GM21576 (cell line): ENCODE measurements around the gene VEZT.

Experiments
- ATAC-seq: cut with Tn5 transposase; IDR thresholded peaks from one replicate; pipeline ENCODE4 v1.9.1; 2021; ENCODE audit warnings: mild to moderate bottlenecking, moderate library complexity; ENCODE audit not compliant: unreplicated experiment

Gene VEZT

DNA sequence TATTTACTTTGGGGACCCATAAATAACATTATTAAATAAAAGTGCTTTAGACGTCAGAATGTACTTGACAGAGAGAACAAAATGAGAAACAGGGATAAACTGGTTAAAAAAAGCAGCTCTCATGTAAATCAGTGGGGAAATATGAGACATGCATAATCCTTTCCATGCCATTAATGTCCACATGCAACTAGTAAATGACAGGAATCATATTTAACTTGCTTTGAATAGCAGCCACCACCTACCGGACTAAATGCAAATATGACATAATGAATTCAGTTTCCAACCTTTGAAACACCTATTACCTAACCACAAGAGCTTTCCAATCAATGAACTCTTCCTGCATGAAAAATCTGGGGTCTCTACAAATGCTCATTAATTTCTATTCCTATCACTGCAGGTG is 20.0 kb upstream of the VEZT start:
- ATAC-seq = no peak

DNA sequence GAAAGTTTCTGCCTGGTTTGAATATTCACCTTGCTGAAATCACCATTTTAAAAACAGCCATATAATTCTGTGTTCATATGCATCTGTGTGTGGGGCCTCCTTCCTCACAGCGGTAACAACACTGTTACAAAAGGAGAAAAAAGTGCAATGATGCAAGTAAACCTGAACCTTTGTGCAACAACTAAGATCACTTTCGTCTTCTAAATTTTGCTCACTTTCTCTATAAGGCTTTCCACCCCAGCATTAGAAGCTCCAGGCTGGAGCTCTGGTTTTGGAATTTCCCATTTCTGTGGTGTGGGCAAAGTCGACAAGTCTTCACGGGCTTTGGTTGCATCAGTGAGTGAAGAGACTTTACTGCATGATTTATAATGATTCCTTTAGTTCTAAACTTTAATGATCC is 18.7 kb upstream of the VEZT start:
- ATAC-seq = peak; percentile 56

DNA sequence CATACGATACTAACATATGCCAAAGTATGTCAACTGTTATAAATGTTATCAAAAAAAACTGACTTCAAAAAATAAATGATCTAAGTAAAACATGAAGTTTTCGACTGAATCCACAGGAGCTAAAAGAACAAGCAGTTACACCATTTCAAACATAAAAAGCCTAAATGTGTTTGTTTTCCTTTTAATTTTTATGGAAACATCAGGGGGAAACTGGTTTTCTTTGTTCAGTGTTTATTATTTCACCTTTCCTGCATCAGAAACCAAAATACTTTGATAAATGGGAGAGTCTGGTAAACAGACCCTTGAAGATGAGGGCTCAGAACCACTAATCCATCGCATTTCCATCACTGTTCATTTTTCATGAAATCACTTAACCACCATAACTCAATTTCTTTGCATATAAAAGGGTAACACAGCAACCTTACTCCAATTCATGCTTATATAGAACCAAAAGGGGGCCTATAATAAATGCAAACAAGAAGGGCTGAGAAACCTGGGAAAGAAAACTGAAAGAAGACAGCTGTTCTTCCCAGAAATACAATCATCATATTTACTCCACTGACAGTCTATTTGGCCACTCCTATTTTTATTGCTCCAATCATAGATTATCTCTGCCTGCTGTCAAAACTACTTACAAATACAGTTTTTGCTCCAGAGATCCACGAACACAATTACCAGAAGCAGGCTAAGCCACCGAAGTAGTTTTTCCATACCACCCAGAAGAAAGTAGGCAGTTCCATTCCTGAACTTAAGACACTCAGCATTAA is 17.3 kb upstream of the VEZT start:
- ATAC-seq = no peak

DNA sequence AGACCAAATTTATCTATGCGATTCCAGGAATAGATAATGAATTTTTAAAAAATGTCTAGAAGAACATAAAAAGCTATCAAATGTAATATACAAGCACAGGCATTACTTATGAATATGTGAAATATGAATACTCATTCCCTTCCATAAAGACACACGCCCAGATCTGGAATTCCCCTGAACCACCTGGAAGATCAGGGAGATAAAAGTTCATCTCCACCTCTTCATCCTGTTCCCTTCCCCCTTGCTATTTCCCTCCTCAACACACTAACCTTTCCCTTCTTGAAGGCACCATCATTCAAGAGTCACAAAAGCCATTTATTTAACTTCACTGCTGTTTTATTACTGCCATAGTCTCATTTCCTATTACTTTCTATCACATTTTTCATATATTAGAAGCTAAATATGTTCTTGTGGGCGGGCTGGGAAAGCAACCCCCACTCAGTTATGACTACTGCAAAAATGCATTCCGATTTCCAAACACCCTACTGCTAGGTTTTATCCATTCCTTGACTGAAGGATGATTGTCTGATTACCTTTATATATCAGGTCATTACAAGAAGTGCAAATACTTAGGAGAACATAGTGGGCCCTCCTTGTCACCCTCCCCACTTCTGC is 16.4 kb upstream of the VEZT start:
- ATAC-seq = no peak

DNA sequence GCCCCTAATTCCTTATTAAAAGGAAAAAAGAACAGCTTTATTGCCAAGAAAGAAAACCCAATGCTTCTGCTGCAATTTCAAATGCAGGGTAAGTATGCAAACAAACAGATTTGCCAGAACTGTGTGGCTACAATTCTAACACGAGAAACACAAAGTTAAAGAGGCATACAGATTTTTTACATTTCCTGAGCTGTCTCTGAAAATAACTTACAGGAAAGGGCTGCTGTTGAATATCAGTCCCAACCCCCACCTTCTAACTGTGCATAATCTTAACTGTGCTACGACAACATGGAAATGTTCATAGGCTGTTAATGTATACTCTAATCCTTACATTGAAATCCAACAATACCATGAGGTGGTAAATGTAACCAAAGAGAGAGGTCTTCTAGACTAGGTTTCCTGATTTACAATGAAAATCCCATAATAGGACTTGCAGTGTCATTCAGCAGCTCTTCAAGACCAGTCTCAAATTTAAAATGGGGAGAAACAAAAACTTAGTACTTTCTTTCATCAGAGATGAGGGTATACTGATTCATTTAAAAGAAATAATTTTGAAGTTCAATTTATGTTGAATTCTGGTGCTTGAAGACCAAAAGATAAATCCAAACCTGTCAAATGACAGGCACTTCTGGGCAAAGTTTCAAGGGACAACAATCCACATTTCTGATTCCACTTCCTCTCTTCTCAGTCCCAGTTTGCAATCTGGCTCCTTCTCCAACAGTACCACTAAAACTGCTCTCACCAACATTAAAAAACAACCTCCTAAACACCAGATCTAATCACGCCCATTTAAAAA is 14.7 kb upstream of the VEZT start:
- ATAC-seq = no peak

DNA sequence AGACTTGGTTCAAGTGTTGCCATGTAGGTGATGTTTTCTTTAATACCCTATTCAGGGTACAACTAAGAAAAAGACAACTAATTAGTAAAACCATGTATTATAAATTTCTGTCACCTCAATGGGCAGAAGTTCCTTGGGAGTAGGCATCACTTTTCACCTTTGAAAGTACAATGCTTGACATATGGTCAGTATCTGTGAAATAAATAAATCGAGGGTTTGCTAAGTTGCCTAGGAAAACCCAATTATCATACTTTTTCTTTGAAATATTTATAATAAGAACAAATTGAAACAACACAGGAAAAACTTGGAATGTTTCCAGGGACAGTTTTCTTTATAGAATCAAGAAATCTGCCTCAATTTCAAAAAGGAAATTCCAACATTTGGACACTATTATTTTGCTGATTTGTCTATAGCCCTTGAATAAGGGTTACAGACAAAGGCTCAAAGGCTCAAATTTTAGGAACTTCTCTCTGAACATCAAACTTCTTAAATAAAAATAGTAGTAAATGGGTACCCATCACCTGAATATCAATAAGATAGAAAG is 14.0 kb upstream of the VEZT start:
- no peak for ATAC-seq

DNA sequence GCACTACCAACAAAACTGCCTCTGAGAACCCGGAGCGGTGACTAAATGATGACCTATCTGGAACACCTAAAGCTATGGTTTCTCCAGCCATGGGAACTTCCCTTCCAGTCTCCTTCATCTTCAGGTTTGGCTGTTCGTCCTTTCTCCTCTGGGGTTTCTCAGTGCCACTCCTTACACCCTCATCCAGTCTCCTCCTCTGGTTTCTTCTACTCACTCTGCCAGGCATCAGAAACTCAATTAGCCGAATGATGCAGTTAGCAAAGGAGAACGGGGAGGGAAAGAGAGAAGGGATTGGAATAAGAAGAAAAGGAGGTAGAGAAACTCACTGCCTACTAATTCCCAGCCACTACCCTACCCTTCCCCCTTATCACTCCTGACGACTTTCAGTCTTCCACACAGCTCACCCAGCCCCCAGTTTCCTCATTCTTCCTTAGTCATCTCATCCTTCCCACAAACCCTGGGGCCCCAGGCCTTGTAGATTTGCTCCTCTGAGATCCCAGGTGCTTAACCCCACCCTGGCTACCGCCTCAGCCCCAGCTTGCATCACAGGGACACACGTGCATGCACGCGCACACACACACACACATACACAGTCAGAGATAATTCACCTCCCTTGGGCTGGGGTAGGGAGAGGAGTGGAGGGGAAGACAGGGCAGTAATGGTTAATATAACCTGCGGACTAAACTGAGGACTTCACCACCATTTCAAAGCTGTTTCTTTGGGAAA is 13.3 kb upstream of the VEZT start:
- no peak for ATAC-seq

DNA sequence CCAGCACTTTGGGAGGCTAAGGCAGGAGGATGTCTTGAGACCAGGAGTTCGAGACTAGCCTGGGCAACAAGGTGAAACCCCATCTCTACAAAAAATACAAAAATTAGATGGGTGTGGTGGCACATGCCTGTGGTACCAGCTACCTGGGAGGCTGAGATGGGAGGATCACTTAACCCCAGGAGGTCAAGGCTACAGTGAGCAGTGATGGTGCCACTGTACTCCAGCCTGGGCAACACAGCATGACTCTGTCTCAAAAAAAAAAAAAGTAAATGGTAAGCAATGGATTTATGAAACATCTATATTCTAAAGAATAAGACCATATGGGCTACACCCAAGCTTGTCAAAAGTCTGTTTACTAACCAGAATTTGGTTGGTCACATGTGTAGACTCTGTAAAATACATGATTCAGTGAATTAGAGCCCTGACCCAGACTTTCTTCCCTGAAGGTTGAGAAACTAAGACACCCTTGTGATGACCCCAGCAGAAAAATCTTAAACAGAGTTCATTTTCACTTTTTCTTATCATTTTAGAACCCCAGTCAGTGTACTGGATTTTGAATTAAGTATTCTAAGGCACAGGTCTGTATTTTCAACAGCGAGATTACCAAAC is 12.5 kb upstream of the VEZT start:
- ATAC-seq = no peak

DNA sequence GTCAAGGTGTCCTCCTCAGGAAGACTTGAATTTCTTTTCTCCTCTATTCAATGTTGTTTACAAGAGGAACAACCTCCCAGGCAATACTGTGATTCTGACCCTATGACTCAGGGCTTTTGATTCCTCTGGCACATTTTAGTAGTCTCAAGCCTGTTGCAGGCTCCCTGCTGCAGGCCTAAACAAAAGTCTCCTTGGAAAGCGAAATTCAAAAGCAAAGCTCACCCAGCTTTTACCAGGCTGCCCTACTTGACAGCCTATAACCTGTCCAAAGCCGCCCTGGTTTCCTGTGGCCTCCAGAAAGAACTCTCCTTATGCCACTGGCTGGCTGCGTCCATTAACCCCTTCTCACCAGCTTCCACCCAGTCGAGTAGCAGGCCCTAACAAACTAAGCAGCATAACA is 11.9 kb upstream of the VEZT start:
- ATAC-seq = no peak

DNA sequence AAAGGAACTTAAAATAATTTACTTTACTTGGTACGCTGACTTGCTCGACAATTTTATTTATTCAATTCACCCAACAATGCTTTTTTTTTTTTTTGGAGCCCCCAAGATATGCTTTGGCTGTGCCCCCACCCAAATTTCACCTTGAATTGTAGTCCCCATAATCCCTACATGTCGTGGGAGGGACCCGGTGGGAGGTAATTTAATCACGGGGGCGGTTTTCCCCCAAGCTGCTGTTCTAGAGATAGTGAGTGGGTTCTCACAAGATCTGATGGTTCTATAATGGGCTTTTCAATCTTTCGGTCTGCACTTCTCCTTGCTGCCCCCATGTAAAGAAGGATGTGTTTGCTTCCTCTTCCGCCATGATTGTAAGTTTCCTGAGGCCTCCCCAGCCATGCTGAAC is 10.7 kb upstream of the VEZT start:
- ATAC-seq = no peak

DNA sequence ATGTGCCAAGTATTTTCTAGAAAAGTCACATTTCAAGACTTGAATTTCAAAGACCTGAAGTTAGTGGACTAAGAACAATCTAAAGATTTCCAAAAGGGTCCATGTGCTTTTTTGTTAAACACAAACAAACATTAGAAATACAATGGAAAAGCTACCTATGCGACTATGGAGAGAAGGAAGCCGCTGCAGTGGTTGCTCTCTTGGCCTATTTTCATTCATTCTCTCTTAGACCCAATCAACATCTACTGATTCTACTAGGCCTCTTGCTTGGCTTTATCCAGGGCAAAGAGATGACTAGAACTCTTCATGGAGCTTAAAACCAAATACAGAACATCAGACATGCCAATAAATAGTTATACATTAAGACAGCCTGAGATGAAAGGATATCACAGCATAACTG is 10.2 kb upstream of the VEZT start:
- no peak for ATAC-seq

DNA sequence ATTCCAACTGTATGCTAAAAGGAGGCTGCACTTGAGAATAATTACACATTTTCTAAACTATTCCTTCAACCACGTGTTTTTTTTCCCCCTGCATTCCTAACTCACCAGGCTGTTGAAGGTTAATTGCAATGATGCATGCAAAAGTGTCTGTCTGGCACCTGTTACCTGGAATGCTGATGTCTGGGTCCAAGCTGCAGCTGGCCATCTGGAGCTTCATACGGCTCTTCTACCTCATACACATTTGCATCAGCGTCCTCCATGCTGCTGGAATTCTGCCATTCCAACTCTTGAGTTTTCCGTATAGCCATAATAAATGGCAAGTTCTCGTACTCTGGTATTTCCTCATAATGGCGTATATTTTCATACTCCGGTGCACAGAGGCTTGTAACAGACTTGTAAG is 8.9 kb upstream of the VEZT start:
- ATAC-seq = no peak

DNA sequence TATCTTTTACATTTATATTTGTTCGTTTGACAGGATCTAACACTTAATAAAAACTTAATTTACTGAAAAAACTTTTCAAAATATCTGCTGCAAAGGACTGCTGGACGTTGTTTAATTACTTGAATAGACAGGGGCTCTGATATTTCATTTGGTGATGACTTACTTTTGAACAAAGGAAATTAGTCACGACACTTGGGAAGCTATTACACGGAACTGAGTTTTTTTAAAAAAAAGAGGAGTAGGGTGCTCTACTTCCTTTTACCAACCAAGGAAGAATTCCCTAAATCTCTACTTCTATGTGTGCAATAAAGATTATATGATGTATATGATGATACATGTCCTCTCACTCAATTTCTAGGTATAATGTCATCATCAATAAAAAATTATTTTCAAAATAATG is 5.0 kb upstream of the VEZT start:
- ATAC-seq = no peak

DNA sequence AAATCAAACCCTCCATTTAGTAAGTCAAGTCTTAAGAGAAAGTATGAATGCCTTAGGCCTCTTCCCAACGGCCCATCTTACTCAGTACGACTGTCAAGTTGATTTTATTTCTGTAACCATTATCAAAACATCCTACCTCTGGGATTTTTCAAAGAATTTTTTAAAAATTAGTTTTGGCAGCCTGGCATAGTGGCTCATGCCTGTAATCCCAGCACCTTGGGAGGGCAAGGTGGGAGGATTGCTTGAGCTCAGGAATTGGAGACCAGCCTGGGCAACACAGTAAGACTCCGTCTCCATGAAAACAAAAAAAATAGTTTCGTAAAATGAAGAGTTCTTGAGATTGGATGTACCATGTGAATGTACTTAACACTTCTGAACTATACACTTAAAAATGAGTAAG is 4.5 kb upstream of the VEZT start:
- ATAC-seq = no peak

DNA sequence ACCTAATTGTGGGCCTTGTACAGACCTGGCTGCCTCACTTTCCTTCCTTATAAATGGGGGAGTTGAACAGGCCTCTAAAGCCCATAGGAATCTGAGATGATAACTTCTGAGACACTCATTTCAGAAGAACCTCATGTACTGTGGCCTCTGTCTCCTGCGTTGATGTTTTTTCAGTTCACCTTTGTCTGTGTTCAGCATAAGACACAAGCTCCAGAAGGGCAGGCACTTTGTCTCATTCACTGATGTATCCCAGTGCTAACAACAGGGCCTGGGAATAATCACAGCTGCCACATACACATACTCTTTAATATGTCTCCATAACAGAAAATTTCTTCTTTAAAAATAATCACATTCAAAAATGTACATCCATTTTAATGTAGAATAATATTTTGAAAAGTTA is 3.7 kb upstream of the VEZT start:
- no peak for ATAC-seq

DNA sequence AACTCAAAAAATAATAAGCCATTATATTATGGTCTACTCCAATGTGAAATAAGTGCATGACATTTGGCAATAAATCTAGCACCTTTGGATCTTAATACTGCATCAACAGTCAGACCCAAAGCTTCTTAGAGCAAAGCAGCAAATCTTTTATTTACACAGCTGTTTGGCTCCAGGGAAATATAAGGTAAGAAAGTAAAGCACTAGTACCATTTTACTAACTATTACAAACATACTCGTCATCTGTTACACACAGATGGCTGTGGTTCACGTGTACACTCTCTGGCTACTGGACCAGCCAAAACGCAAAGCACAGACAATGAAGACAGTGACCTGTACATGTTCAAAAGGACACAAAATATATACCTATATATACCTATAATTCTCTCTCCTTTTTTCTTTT is 3.1 kb upstream of the VEZT start:
- ATAC-seq = no peak

DNA sequence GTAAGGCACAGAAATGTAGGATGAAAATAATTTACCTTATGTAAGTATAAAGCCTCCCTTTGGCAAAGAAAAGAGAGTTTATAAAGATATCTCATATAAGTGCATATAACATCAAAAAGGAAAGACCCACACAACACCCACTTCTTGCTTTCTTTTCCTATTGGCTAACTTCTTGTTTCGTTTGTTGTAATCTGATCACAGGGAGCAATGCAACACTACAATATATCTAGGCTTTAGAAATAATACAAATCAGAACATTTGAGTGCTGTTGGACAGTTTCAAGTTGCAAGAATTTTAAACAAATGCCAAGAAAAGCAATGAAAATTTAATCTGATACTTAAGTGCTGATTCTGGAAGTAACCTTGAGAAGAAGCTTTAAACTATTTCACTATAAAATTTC is 1.7 kb upstream of the VEZT start:
- no peak for ATAC-seq

DNA sequence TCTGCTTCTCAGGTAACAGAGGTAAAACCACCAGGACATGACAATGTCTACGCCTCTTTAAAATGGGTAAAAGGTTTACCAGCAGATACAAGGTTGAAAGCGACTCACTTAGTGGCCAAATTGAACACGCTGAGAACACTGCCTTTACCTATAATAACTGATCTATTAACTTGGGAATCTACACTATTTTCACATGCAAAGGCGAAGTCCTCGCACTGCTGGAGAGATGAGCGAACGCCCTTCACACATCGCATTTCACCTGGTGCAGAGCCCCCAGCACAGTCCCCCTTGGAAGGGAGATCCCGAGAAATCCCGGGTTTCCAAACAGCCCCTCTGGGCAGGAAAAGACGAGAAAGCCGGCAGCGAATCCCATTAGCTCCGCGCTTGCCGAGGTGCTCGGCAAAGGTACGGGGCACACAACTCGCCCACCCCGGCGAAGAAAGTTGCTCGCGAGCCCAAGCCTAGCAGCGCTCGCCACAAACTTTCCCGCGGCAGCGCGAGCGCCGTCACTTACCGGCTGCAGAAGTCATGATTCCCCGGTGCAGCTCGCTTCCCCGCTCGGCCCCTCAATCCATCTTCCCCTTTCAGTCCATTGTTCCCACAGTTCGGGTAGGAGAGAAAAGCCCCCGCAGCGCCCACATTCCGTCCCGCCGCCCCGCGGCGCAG is 763 bp upstream of the VEZT start:
- peak; percentile 15 for ATAC-seq

DNA sequence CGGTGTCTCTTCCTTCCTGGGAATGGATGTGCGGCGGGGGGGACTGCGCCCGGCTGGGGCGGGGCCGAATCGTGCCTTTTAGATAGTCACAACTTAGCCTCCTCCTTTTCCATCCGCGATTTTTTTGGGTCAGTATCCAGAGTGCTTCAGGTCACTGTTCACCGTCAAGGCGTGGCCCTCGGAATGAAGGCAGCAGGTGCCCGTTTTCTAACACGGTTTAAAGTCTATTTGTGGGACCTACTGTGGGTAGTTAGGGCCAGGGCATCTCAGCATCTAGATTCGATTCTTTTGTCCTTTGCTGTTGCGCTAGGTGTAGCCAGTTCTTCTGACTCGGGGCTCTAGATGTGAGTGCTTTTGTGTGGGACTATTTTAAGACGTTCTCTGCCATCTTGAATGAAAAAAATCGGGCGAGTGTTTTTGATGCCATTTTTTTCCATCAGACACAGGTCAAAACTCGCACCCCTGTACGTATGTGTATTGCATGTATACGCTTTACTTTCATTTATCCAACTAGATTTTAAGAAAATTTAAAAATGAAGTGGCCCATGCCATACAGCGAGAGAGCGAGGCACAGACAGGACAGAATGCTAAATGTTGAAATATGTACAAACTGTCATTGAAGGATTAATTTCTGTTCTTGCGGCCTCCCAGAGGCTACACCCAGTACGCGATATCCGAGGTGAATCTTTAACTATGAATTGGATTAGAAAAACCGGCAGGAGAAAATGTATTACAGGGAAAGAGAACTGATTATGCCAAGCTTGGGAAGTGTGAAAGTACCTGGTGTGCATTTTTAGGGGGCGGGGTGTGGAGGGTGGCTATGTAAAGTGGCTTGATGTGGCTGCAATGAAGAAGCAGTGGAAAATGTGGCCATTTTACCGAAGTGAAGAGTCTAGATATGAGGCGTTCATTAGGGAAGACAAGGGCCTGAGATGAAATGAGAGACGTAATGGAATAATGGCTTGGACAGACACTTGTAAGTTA is 835 bp downstream of the VEZT start:
- peak; percentile 1 for ATAC-seq
